ENCODE measurements around the gene ARHGAP18. TPM values are rescaled to one million over a fixed set of nuclear protein-coding genes. Genes with fewer than 3 reads are reported as not detected.
A peak's percentile ranks its signal among the peaks of the same experiment; 100 is the strongest.

ARHGAP18 gene
- total RNA-seq, 1 donor from 2014 or later, result 57.9 TPM

GRCh38 chr6:129648819-129649491 lies 61.0 kb downstream of the ARHGAP18 start:
- Histone ChIP-seq H3K36me3 (no peaks in the 10 kb centered on the region), H3K4me3 (no peak overlapping the region), H3K4me1 (peaks cover 66% of the 10 kb centered on the region), H3K27me3 (ENCODE audit: low read depth) (no peaks in the 10 kb centered on the region), H3K27ac (no peak overlapping the region), H3K9me3 (no peaks in the 10 kb centered on the region)
- DNase-seq (no peak), ATAC-seq (no peak)
- intact Hi-C loops (cut with DNase I), result no loop called here
- no peak for TF ChIP-seq CTCF (IDR thresholded peaks at IDR 0.05)

GRCh38 chr6:129647044-129647443 lies 62.9 kb downstream of the ARHGAP18 start:
- no peak overlapping the region for H3K27ac ChIP-seq
- ATAC-seq (no peak), DNase-seq (no peak)
- peaks cover 57% of the 10 kb centered on the region for H3K4me1 ChIP-seq
- H3K27me3 ChIP-seq (ENCODE audit: low read depth), result no peaks in the 10 kb centered on the region
- intact Hi-C loops (cut with DNase I), result no loop called here
- no peaks in the 10 kb centered on the region for H3K36me3 ChIP-seq
- no peak for TF ChIP-seq CTCF (IDR thresholded peaks at IDR 0.05)
- H3K9me3 ChIP-seq, result no peaks in the 10 kb centered on the region
- no peak overlapping the region for H3K4me3 ChIP-seq

- intact Hi-C loops (cut with DNase I), result no loop called here
- H3K4me3 ChIP-seq, result no peak overlapping the region
- TF ChIP-seq CTCF (IDR thresholded peaks at IDR 0.05), result no peak
- no peaks in the 10 kb centered on the region for H3K36me3 ChIP-seq
- H3K9me3 ChIP-seq, result no peaks in the 10 kb centered on the region
- no peaks in the 10 kb centered on the region for H3K27me3 ChIP-seq (ENCODE audit: low read depth)
- ATAC-seq, result no peak
- H3K27ac ChIP-seq, result no peak overlapping the region
- no peak for DNase-seq
- peaks cover 53% of the 10 kb centered on the region for H3K4me1 ChIP-seq
Measured at GRCh38 chr6:129646642-129647041, 63.3 kb downstream of the ARHGAP18 start.

GRCh38 chr6:129645830-129646579 lies 64.0 kb downstream of the ARHGAP18 start:
- DNase-seq, result no peak

More at GRCh38 chr6:129645830-129646579, 64.0 kb downstream of the ARHGAP18 start:
- intact Hi-C loops (cut with DNase I), result no loop called here
- no peaks in the 10 kb centered on the region for H3K27me3 ChIP-seq (ENCODE audit: low read depth)
- no peaks in the 10 kb centered on the region for H3K9me3 ChIP-seq
- no peak for TF ChIP-seq CTCF (IDR thresholded peaks at IDR 0.05)
- H3K36me3 ChIP-seq, result no peaks in the 10 kb centered on the region
- H3K27ac ChIP-seq, result peak overlapping the region; percentile 26
- peaks cover 47% of the 10 kb centered on the region for H3K4me1 ChIP-seq
- H3K4me3 ChIP-seq, result no peak overlapping the region
- ATAC-seq, result no peak
